WTC11 (cell line): ENCODE measurements around the gene ARPC5. TPM values are rescaled to one million over a fixed set of nuclear protein-coding genes. Genes with fewer than 3 reads are reported as not detected.

Experiments
- NFATC4 ChIP-seq: fragments of 250-450 bp; sonication (Bioruptor Pico); IDR thresholded peaks from 2 replicates; pipeline ENCODE4 v1.9.0; 2021; ENCODE audit warnings: mild to moderate bottlenecking
- total RNA-seq: library from RNA; stranded (reverse); gene quantifications from 3 replicates; pipeline ENCODE4 v1.2.3, GENCODE V29; 2021
- TF ChIP-seq, protein P1 (sequence below): sonication (generic); formaldehyde crosslinking; IDR thresholded peaks from 2 replicates; pipeline ENCODE4 v1.8.0; 2022; ENCODE audit warnings: mild to moderate bottlenecking, missing genetic modification reagents
- TF ChIP-seq, protein P2 (sequence below): sonication (generic); formaldehyde crosslinking; IDR thresholded peaks from 2 replicates; pipeline ENCODE4 v1.8.1; 2023; ENCODE audit warnings: mild to moderate bottlenecking, missing genetic modification reagents, moderate library complexity
- TF ChIP-seq, protein P3 (sequence below): sonication (generic); formaldehyde crosslinking; IDR thresholded peaks from 2 replicates; pipeline ENCODE4 v1.8.0; 2022; ENCODE audit warnings: missing genetic modification reagents
- TF ChIP-seq, protein P4 (sequence below): sonication (generic); formaldehyde crosslinking; IDR thresholded peaks from 2 replicates; pipeline ENCODE4 v1.8.0; 2023; ENCODE audit warnings: missing genetic modification reagents, mild to moderate bottlenecking, borderline replicate concordance
- TF ChIP-seq, protein P5 (sequence below): sonication (generic); formaldehyde crosslinking; IDR thresholded peaks from 2 replicates; pipeline ENCODE4 v1.8.1; 2022; ENCODE audit warnings: missing genetic modification reagents, borderline replicate concordance
- TF ChIP-seq, protein P6 (sequence below): sonication (generic); formaldehyde crosslinking; IDR thresholded peaks from 2 replicates; pipeline ENCODE4 v1.8.1; 2022; ENCODE audit warnings: low read depth, mild to moderate bottlenecking, moderate library complexity, missing genetic modification reagents, borderline replicate concordance
- TF ChIP-seq, protein P7 (sequence below): sonication (generic); formaldehyde crosslinking; IDR thresholded peaks from 2 replicates; pipeline ENCODE4 v1.8.1; 2022; ENCODE audit warnings: mild to moderate bottlenecking, moderate library complexity, missing genetic modification reagents

Gene ARPC5
- total RNA-seq, 1 experiment from 2014 or later: 51.7 TPM

DNA sequence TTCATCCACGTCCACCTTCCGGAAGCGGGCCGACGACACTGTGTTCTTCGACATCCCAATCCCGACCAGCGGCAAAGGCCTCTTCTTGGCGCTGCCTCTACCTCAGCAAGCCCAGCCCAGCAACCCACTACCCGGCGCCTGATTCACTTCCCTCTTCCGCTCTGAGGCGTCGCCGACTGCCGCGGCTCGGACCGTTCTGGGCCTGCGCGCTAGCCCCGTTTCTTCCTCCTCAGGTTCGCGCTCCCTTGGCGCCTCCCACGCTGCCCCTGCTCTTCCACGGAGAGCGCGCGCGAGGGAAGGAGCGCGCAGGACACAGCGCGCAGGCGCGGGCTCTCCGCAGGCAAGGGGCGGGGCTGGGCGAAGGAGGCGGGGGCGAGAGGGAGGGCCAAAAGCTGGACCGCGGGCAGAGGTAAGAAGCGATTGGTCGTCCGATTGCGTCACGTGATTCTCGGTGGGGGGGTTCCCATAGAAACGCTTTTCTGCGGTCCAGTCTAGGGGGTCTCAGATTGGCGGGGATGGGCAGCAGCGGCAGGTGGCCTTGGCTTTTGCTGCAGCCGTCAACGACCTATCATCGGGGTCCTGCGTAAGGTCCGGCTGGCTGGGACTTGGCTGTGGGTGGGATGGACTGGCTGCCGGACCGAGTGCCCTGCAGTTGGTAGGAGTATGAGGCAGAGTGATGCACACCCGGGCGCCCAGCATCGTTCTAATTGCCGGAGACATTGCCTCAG is at the start of gene ARPC5 (continued):
- TF ChIP-seq, protein P1, sequence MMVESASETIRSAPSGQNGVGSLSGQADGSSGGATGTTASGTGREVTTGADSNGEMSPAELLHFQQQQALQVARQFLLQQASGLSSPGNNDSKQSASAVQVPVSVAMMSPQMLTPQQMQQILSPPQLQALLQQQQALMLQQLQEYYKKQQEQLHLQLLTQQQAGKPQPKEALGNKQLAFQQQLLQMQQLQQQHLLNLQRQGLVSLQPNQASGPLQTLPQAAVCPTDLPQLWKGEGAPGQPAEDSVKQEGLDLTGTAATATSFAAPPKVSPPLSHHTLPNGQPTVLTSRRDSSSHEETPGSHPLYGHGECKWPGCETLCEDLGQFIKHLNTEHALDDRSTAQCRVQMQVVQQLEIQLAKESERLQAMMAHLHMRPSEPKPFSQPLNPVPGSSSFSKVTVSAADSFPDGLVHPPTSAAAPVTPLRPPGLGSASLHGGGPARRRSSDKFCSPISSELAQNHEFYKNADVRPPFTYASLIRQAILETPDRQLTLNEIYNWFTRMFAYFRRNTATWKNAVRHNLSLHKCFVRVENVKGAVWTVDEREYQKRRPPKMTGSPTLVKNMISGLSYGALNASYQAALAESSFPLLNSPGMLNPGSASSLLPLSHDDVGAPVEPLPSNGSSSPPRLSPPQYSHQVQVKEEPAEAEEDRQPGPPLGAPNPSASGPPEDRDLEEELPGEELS (CRISPR knock-in tag): 0 out of 2 replicates have a peak, but pooled peaks have one; percentile 56
- TF ChIP-seq, protein P2, sequence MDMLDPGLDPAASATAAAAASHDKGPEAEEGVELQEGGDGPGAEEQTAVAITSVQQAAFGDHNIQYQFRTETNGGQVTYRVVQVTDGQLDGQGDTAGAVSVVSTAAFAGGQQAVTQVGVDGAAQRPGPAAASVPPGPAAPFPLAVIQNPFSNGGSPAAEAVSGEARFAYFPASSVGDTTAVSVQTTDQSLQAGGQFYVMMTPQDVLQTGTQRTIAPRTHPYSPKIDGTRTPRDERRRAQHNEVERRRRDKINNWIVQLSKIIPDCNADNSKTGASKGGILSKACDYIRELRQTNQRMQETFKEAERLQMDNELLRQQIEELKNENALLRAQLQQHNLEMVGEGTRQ: peak; percentile 97
- TF ChIP-seq, protein P3, sequence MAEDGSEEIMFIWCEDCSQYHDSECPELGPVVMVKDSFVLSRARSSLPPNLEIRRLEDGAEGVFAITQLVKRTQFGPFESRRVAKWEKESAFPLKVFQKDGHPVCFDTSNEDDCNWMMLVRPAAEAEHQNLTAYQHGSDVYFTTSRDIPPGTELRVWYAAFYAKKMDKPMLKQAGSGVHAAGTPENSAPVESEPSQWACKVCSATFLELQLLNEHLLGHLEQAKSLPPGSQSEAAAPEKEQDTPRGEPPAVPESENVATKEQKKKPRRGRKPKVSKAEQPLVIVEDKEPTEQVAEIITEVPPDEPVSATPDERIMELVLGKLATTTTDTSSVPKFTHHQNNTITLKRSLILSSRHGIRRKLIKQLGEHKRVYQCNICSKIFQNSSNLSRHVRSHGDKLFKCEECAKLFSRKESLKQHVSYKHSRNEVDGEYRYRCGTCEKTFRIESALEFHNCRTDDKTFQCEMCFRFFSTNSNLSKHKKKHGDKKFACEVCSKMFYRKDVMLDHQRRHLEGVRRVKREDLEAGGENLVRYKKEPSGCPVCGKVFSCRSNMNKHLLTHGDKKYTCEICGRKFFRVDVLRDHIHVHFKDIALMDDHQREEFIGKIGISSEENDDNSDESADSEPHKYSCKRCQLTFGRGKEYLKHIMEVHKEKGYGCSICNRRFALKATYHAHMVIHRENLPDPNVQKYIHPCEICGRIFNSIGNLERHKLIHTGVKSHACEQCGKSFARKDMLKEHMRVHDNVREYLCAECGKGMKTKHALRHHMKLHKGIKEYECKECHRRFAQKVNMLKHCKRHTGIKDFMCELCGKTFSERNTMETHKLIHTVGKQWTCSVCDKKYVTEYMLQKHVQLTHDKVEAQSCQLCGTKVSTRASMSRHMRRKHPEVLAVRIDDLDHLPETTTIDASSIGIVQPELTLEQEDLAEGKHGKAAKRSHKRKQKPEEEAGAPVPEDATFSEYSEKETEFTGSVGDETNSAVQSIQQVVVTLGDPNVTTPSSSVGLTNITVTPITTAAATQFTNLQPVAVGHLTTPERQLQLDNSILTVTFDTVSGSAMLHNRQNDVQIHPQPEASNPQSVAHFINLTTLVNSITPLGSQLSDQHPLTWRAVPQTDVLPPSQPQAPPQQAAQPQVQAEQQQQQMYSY (CRISPR knock-in tag): no peak
- TF ChIP-seq, protein P4, sequence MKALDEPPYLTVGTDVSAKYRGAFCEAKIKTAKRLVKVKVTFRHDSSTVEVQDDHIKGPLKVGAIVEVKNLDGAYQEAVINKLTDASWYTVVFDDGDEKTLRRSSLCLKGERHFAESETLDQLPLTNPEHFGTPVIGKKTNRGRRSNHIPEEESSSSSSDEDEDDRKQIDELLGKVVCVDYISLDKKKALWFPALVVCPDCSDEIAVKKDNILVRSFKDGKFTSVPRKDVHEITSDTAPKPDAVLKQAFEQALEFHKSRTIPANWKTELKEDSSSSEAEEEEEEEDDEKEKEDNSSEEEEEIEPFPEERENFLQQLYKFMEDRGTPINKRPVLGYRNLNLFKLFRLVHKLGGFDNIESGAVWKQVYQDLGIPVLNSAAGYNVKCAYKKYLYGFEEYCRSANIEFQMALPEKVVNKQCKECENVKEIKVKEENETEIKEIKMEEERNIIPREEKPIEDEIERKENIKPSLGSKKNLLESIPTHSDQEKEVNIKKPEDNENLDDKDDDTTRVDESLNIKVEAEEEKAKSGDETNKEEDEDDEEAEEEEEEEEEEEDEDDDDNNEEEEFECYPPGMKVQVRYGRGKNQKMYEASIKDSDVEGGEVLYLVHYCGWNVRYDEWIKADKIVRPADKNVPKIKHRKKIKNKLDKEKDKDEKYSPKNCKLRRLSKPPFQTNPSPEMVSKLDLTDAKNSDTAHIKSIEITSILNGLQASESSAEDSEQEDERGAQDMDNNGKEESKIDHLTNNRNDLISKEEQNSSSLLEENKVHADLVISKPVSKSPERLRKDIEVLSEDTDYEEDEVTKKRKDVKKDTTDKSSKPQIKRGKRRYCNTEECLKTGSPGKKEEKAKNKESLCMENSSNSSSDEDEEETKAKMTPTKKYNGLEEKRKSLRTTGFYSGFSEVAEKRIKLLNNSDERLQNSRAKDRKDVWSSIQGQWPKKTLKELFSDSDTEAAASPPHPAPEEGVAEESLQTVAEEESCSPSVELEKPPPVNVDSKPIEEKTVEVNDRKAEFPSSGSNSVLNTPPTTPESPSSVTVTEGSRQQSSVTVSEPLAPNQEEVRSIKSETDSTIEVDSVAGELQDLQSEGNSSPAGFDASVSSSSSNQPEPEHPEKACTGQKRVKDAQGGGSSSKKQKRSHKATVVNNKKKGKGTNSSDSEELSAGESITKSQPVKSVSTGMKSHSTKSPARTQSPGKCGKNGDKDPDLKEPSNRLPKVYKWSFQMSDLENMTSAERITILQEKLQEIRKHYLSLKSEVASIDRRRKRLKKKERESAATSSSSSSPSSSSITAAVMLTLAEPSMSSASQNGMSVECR (CRISPR knock-in tag): peak; percentile 62; the same call in 1 of the 2 replicates
- TF ChIP-seq, protein P5, sequence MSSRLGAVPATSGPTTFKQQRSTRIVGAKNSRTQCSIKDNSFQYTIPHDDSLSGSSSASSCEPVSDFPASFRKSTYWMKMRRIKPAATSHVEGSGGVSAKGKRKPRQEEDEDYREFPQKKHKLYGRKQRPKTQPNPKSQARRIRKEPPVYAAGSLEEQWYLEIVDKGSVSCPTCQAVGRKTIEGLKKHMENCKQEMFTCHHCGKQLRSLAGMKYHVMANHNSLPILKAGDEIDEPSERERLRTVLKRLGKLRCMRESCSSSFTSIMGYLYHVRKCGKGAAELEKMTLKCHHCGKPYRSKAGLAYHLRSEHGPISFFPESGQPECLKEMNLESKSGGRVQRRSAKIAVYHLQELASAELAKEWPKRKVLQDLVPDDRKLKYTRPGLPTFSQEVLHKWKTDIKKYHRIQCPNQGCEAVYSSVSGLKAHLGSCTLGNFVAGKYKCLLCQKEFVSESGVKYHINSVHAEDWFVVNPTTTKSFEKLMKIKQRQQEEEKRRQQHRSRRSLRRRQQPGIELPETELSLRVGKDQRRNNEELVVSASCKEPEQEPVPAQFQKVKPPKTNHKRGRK (CRISPR knock-in tag): no peak
- TF ChIP-seq, protein P6, sequence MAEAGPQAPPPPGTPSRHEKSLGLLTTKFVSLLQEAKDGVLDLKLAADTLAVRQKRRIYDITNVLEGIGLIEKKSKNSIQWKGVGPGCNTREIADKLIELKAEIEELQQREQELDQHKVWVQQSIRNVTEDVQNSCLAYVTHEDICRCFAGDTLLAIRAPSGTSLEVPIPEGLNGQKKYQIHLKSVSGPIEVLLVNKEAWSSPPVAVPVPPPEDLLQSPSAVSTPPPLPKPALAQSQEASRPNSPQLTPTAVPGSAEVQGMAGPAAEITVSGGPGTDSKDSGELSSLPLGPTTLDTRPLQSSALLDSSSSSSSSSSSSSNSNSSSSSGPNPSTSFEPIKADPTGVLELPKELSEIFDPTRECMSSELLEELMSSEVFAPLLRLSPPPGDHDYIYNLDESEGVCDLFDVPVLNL: 0 out of 2 replicates have a peak, but pooled peaks have one; percentile 24
- TF ChIP-seq, protein P7, sequence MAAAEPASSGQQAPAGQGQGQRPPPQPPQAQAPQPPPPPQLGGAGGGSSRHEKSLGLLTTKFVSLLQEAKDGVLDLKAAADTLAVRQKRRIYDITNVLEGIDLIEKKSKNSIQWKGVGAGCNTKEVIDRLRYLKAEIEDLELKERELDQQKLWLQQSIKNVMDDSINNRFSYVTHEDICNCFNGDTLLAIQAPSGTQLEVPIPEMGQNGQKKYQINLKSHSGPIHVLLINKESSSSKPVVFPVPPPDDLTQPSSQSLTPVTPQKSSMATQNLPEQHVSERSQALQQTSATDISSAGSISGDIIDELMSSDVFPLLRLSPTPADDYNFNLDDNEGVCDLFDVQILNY (CRISPR knock-in tag): no peak
- TF ChIP-seq NFATC4 (CRISPR knock-in tag): no peak
